Large intestine (tissue), 3 donors: Measurements from ENCODE around the gene SNX25. TPM values are rescaled to one million over a fixed set of nuclear protein-coding genes. Genes with fewer than 3 reads are reported as not detected.

Experiments
- DNase-seq, 2 donors: peaks; one replicate each; pipeline versions ENCODE4 v3.0.0 to v3.0.0-alpha.2; 2013
- H3K27ac ChIP-seq: one replicate; pipeline ENCODE4 v1.5.1; 2013; ENCODE audit warnings: low read length
- H3K27me3 ChIP-seq: 2 replicates; pipeline ENCODE4 v1.6.1; 2013; ENCODE audit warnings: low read length; ENCODE audit not compliant: control insufficient read depth, insufficient read depth
- H3K36me3 ChIP-seq: 2 replicates; pipeline ENCODE4 v1.6.1; 2013; ENCODE audit warnings: low read length; ENCODE audit not compliant: control insufficient read depth, insufficient read depth
- H3K4me1 ChIP-seq: one replicate; pipeline ENCODE4 v1.6.1; 2013; ENCODE audit warnings: low read length; ENCODE audit not compliant: control insufficient read depth, insufficient read depth
- H3K4me3 ChIP-seq: one replicate; pipeline ENCODE4 v1.5.1; 2013; ENCODE audit warnings: low read length
- H3K9me3 ChIP-seq: one replicate; pipeline ENCODE4 v1.6.1; 2013; ENCODE audit warnings: mild to moderate bottlenecking, low read depth, low read length, moderate library complexity; ENCODE audit not compliant: control insufficient read depth
- WGBS: methylation state at CpG from one replicate; pipeline ENCODE4 v1.1.5; 2013; ENCODE audit warnings: low lambda C conversion rate; ENCODE audit not compliant: insufficient coverage; 5-methylcytosine and 5-hydroxymethylcytosine counted together
- polyA plus RNA-seq: library from polyadenylated mRNA; unstranded; fragments of 120-200 nt; gene quantifications from one replicate; pipeline ENCODE4 v1.2.1, GENCODE V29; 2013

SNX25 gene
- polyA plus RNA-seq, 1 donor, result 13.4 TPM

GRCh38 chr4:185217408-185217975, 8.1 kb downstream of the SNX25 start:
- DNase-seq, result no peak
- no peaks in the 10 kb centered on the region for H3K9me3 ChIP-seq
- H3K36me3 ChIP-seq, result no peaks in the 10 kb centered on the region
- WGBS, result no CpG with 5 or more reads among the region's 6 CpGs
- no peaks in the 10 kb centered on the region for H3K4me1 ChIP-seq
- no peak overlapping the region for H3K27ac ChIP-seq
- H3K27me3 ChIP-seq, result no peaks in the 10 kb centered on the region
- H3K4me3 ChIP-seq, result no peak overlapping the region

- no peak overlapping the region for H3K27ac ChIP-seq
- WGBS, result no CpG with 5 or more reads among the region's 2 CpGs
- H3K4me1 ChIP-seq, result no peaks in the 10 kb centered on the region
- DNase-seq, result no peak
- no peak overlapping the region for H3K4me3 ChIP-seq
- H3K36me3 ChIP-seq, result no peaks in the 10 kb centered on the region
- no peaks in the 10 kb centered on the region for H3K27me3 ChIP-seq
- H3K9me3 ChIP-seq, result no peaks in the 10 kb centered on the region
Observed at GRCh38 chr4:185218312-185218711, 8.9 kb downstream of the SNX25 start.

GRCh38 chr4:185219551-185220344, 10.3 kb downstream of the SNX25 start:
- H3K36me3 ChIP-seq, result no peaks in the 10 kb centered on the region
- WGBS, result no CpG with 5 or more reads among the region's 3 CpGs
- H3K9me3 ChIP-seq, result no peaks in the 10 kb centered on the region
- no peak overlapping the region for H3K4me3 ChIP-seq
- DNase-seq, result peak in 1 of 2 donors; percentile 42
- H3K4me1 ChIP-seq, result no peaks in the 10 kb centered on the region
- no peak overlapping the region for H3K27ac ChIP-seq
- H3K27me3 ChIP-seq, result no peaks in the 10 kb centered on the region

- no CpG with 5 or more reads among the region's 2 CpGs for WGBS
- Histone ChIP-seq H3K9me3 (no peaks in the 10 kb centered on the region), H3K4me3 (no peak overlapping the region), H3K4me1 (no peaks in the 10 kb centered on the region), H3K27me3 (no peaks in the 10 kb centered on the region), H3K36me3 (no peaks in the 10 kb centered on the region), H3K27ac (no peak overlapping the region)
- DNase-seq, result no peak
Observed at GRCh38 chr4:185221491-185221890, 12.1 kb downstream of the SNX25 start.

GRCh38 chr4:185221912-185222311, 12.5 kb downstream of the SNX25 start:
- no peak overlapping the region for H3K4me3 ChIP-seq
- H3K27me3 ChIP-seq, result no peaks in the 10 kb centered on the region
- DNase-seq, result no peak
- H3K36me3 ChIP-seq, result no peaks in the 10 kb centered on the region
- no peak overlapping the region for H3K27ac ChIP-seq
- peaks cover 2% of the 10 kb centered on the region for H3K4me1 ChIP-seq
- WGBS, result no CpG with 5 or more reads among the region's 10 CpGs
- no peaks in the 10 kb centered on the region for H3K9me3 ChIP-seq

GRCh38 chr4:185222598-185222997, 13.2 kb downstream of the SNX25 start:
- Histone ChIP-seq H3K27ac (no peak overlapping the region), H3K27me3 (no peaks in the 10 kb centered on the region), H3K4me1 (peaks cover 5% of the 10 kb centered on the region), H3K4me3 (no peak overlapping the region), H3K9me3 (no peaks in the 10 kb centered on the region), H3K36me3 (no peaks in the 10 kb centered on the region)
- no peak for DNase-seq

- no peaks in the 10 kb centered on the region for H3K27me3 ChIP-seq
- H3K9me3 ChIP-seq, result no peaks in the 10 kb centered on the region
- DNase-seq, result no peak
- H3K4me3 ChIP-seq, result no peak overlapping the region
- H3K4me1 ChIP-seq, result peaks cover 5% of the 10 kb centered on the region
- no peak overlapping the region for H3K27ac ChIP-seq
- H3K36me3 ChIP-seq, result no peaks in the 10 kb centered on the region
Observed at GRCh38 chr4:185224597-185224996, 15.2 kb downstream of the SNX25 start.

GRCh38 chr4:185225940-185226339, 16.5 kb downstream of the SNX25 start:
- no peak for DNase-seq
- Histone ChIP-seq H3K36me3 (no peaks in the 10 kb centered on the region), H3K4me1 (peaks cover 5% of the 10 kb centered on the region), H3K27me3 (no peaks in the 10 kb centered on the region), H3K9me3 (no peaks in the 10 kb centered on the region), H3K27ac (no peak overlapping the region), H3K4me3 (no peak overlapping the region)
- WGBS, result no CpG with 5 or more reads among the region's 6 CpGs

GRCh38 chr4:185227131-185227551, 17.7 kb downstream of the SNX25 start:
- Histone ChIP-seq H3K4me1 (peaks cover 10% of the 10 kb centered on the region), H3K27ac (no peak overlapping the region), H3K27me3 (no peaks in the 10 kb centered on the region), H3K4me3 (no peak overlapping the region), H3K36me3 (no peaks in the 10 kb centered on the region), H3K9me3 (no peaks in the 10 kb centered on the region)
- no CpG with 5 or more reads among the region's 4 CpGs for WGBS
- peak; percentile 38 to 51 for DNase-seq

- Histone ChIP-seq H3K27me3 (no peaks in the 10 kb centered on the region), H3K4me3 (no peak overlapping the region), H3K9me3 (no peaks in the 10 kb centered on the region), H3K27ac (no peak overlapping the region), H3K36me3 (no peaks in the 10 kb centered on the region), H3K4me1 (peaks cover 11% of the 10 kb centered on the region)
- WGBS, result no CpG with 5 or more reads among the region's 9 CpGs
- DNase-seq, result no peak
Observed at GRCh38 chr4:185227713-185228278, 18.4 kb downstream of the SNX25 start.
